PC-3 (cell line): ENCODE data around the gene TMOD2. TPM values are rescaled to one million over a fixed set of nuclear protein-coding genes. Genes with fewer than 3 reads are reported as not detected.

Experiments used
- ATAC-seq: fragments of 200-7000 bp; cut with Tn5 transposase; 2 replicates; pipeline ENCODE4 v1.9.1; 2020; ENCODE audit warnings: mild to moderate bottlenecking, moderate library complexity
- BruUV-seq: library from RNA; stranded (reverse); fragments of 400-500 nt; replicated peaks from 2 replicates; lab custom pipeline; 2021; lab: Mats Ljungman, UMichigan
- CTCF ChIA-PET: fragments of 300-600 bp; sonication (Branson Sonifier 250); formaldehyde crosslinking; loops from one replicate; lab custom pipeline; 2022; ENCODE audit warnings: antibody characterized with exemption; lab: Charles Lee
- POLR2A ChIA-PET: fragments of 300-600 bp; sonication (Branson Sonifier 250); formaldehyde crosslinking; loops from one replicate; lab custom pipeline; 2022; ENCODE audit warnings: antibody characterized with exemption; ENCODE audit not compliant: unreplicated experiment; lab: Charles Lee
- DNase-seq: peaks from one replicate; pipeline ENCODE4 v3.0.0-alpha.2; 2015
- H2AFZ ChIP-seq: fragments of 300-600 bp; sonication (generic); 2 replicates; pipeline ENCODE4 v1.6.0; 2016; ENCODE audit warnings: antibody characterized with exemption, low read length
- H3F3A ChIP-seq: fragments of 300-600 bp; sonication (generic); one replicate; pipeline ENCODE4 v1.6.0; 2017; ENCODE audit warnings: antibody characterized with exemption, low read length, control low read depth, mild to moderate bottlenecking; ENCODE audit not compliant: unreplicated experiment
- H3K27ac ChIP-seq: fragments of 300-600 bp; sonication (generic); 2 replicates; pipeline ENCODE4 v1.5.1; 2016; ENCODE audit warnings: mild to moderate bottlenecking, low read length
- H3K27me3 ChIP-seq: fragments of 300-600 bp; sonication (generic); 2 replicates; pipeline ENCODE4 v1.6.1; 2016; ENCODE audit warnings: low read length, mixed read lengths
- H3K36me3 ChIP-seq: fragments of 300-600 bp; sonication (generic); 2 replicates; pipeline ENCODE4 v1.6.1; 2016; ENCODE audit warnings: low read depth, mixed run types, low read length, mixed read lengths
- H3K4me1 ChIP-seq: fragments of 300-600 bp; sonication (generic); 2 replicates; pipeline ENCODE4 v1.5.1; 2016; ENCODE audit warnings: low read length; ENCODE audit not compliant: insufficient read depth
- H3K4me2 ChIP-seq: fragments of 300-600 bp; sonication (generic); 2 replicates; pipeline ENCODE4 v1.6.0; 2016; ENCODE audit warnings: low read length
- H3K4me3 ChIP-seq: fragments of 300-600 bp; sonication (generic); 2 replicates; pipeline ENCODE4 v1.5.1; 2016; ENCODE audit warnings: mild to moderate bottlenecking, low read length, mixed read lengths
- H3K79me2 ChIP-seq: fragments of 300-600 bp; sonication (generic); 2 replicates; pipeline ENCODE4 v1.6.1; 2017; ENCODE audit warnings: low read length, mixed read lengths
- H3K9ac ChIP-seq: fragments of 300-600 bp; sonication (generic); 2 replicates; pipeline ENCODE4 v1.6.0; 2016; ENCODE audit warnings: mild to moderate bottlenecking, low read length
- H3K9me2 ChIP-seq: fragments of 300-600 bp; sonication (generic); replicated peaks from 2 replicates; pipeline ENCODE4 v1.6.1; 2016; ENCODE audit warnings: mixed run types, low read length, mixed read lengths
- H3K9me3 ChIP-seq: fragments of 300-600 bp; sonication (generic); 2 replicates; pipeline ENCODE4 v1.6.1; 2016; ENCODE audit warnings: low read length, mixed read lengths
- H4K20me1 ChIP-seq: fragments of 300-600 bp; sonication (generic); 2 replicates; pipeline ENCODE4 v1.6.1; 2016; ENCODE audit warnings: low read length, mixed read lengths
- CTCF ChIP-seq: fragments of 300-600 bp; sonication (generic); conservative IDR thresholded peaks from 2 replicates; pipeline ENCODE4 v1.5.1; 2017; ENCODE audit warnings: antibody characterized with exemption, low read depth, mild to moderate bottlenecking, low read length
- EZH2 ChIP-seq: fragments of 300-600 bp; sonication (generic); IDR thresholded peaks from one replicate; pipeline ENCODE4 v1.6.1; 2017; ENCODE audit warnings: antibody characterized with exemption, mild to moderate bottlenecking, low read length; ENCODE audit not compliant: unreplicated experiment
- EZH2phosphoT487 ChIP-seq: fragments of 300-600 bp; sonication (generic); IDR thresholded peaks from 2 replicates; pipeline ENCODE4 v1.6.1; 2018; ENCODE audit warnings: mild to moderate bottlenecking, antibody characterized with exemption, low read length, borderline replicate concordance
- intact Hi-C: fragments of 100-400 bp; cut with micrococcal nuclease; formaldehyde crosslinking; loops from 2 replicates; pipeline ENCODE4 v1.9.0; 2023
- total RNA-seq: library from RNA; depleted of rRNA; stranded (reverse); fragments of >200 nt; gene quantifications from 2 replicates; pipeline ENCODE4 v1.2.3, GENCODE V29; 2014

TMOD2 gene
- total RNA-seq, 1 experiment from 2014 or later, result 0.95 TPM

- TF ChIP-seq EZH2 (no peak), CTCF (no peak), EZH2phosphoT487 (no peak)
- Histone ChIP-seq H3K27ac (no peak overlapping the region), H4K20me1 (no peaks in the 10 kb centered on the region), H3K27me3 (no peaks in the 10 kb centered on the region), H3K9ac (no peak overlapping the region), H3K9me2 (no peaks in the 10 kb centered on the region), H2AFZ (no peak overlapping the region), H3K4me2 (no peak overlapping the region), H3K36me3 (no peaks in the 10 kb centered on the region), H3K4me1 (no peaks in the 10 kb centered on the region), H3F3A (no peaks in the 10 kb centered on the region), H3K79me2 (no peaks in the 10 kb centered on the region), H3K9me3 (no peaks in the 10 kb centered on the region), H3K4me3 (no peak overlapping the region)
- BruUV-seq, result no TSS peak
- intact Hi-C loops, result no loop called here
- ATAC-seq, result no peak
- ChIA-PET POLR2A (no interaction called here), CTCF (no interaction called here)
- no peak for DNase-seq
These were observed 16.6 kb downstream of the TMOD2 start for GRCh38 chr15:51768018-51768417.

DNA sequence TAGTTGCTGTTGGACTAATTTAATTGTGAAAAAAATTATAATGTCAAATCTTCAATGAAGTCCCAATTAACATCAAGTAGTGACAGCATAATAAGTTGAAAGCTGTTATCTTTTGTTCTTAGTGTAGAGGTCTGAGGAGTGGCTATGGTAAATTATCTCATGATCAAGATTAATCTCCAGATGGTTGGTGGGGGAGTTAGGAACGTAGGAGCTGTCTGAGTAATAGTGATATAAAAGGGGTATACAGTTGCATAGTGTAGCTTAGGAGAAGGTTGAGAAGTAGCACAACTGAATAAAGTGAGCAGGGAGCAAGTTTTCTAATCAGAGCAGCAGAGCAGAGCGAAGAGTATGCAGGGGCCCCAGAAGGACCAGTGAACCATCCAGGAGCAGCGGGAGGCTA is 19.5 kb downstream of the TMOD2 start:
- BruUV-seq, result no TSS peak
- TF ChIP-seq EZH2phosphoT487, result no peak
- TF ChIP-seq CTCF, result no peak
- no peak for TF ChIP-seq EZH2
- no peak overlapping the region for H3K4me2 ChIP-seq
- no peaks in the 10 kb centered on the region for H3K79me2 ChIP-seq
- POLR2A ChIA-PET, result no interaction called here
- CTCF ChIA-PET, result no interaction called here
- DNase-seq (no peak), ATAC-seq (no peak)
- no peaks in the 10 kb centered on the region for H3K9me3 ChIP-seq
- H3K4me1 ChIP-seq, result no peaks in the 10 kb centered on the region
- H3F3A ChIP-seq, result no peaks in the 10 kb centered on the region
- no peak overlapping the region for H3K9ac ChIP-seq
- intact Hi-C loops, result no loop called here
- H4K20me1 ChIP-seq, result no peaks in the 10 kb centered on the region
- H3K27me3 ChIP-seq, result no peaks in the 10 kb centered on the region
- H3K4me3 ChIP-seq, result no peak overlapping the region
- H3K9me2 ChIP-seq, result no peaks in the 10 kb centered on the region
- H2AFZ ChIP-seq, result no peak overlapping the region
- no peak overlapping the region for H3K27ac ChIP-seq
- no peaks in the 10 kb centered on the region for H3K36me3 ChIP-seq

GRCh38 chr15:51771773-51772172 is 20.4 kb downstream of the TMOD2 start:
- no peaks in the 10 kb centered on the region for H3K9me3 ChIP-seq
- H2AFZ ChIP-seq, result no peak overlapping the region
- H3K79me2 ChIP-seq, result no peaks in the 10 kb centered on the region
- H3K27ac ChIP-seq, result no peak overlapping the region
- H3K27me3 ChIP-seq, result no peaks in the 10 kb centered on the region
- H4K20me1 ChIP-seq, result no peaks in the 10 kb centered on the region
- ChIA-PET CTCF (no interaction called here), POLR2A (no interaction called here)
- H3K4me1 ChIP-seq, result no peaks in the 10 kb centered on the region
- no peak overlapping the region for H3K9ac ChIP-seq
- TF ChIP-seq EZH2 (no peak), CTCF (no peak), EZH2phosphoT487 (no peak)
- intact Hi-C loops, result no loop called here
- BruUV-seq, result no TSS peak
- no peaks in the 10 kb centered on the region for H3K36me3 ChIP-seq
- H3K4me3 ChIP-seq, result no peak overlapping the region
- no peak for DNase-seq
- H3F3A ChIP-seq, result no peaks in the 10 kb centered on the region
- H3K4me2 ChIP-seq, result no peak overlapping the region
- no peaks in the 10 kb centered on the region for H3K9me2 ChIP-seq
- ATAC-seq, result no peak
